IPS-NIHi11 (cell line): ENCODE measurements around the gene RBMY1F.
"Not testable (repeated sequence)": the region's sequence is repeated elsewhere in the genome, so short reads cannot be mapped to it uniquely, and the experiment has no call there.

ENCODE experiments used
- DNase-seq: peaks from one replicate; pipeline ENCODE4 v3.0.0; 2012; ENCODE audit warnings: mixed read lengths, low spot score

RBMY1F gene

DNA sequence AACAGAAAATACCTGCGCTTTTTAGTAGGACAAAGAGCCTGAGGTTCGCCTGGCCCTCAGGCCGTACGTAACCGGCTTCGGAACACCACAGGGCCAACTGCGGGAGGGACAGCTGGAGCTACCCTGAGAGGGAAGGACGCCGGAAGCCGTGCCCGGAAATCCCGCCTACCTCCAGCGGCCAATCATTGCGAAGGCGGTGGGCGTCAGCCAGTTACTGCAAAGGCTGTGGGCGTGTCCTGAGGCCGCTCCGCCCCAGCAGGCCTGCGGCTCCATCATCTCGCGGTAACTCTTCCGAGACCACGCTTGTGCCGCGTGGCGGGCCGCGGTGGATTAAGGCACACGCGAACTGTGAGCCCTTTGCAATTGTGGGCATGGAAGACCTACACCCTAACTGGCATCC is at the start of gene RBMY1F:
Gene RBMY1F (minus strand): TSS at position 101 of the 400 bp plus-strand sequence. CDS start 1,954 bp downstream, outside the sequence.
- not testable (repeated sequence) for DNase-seq

DNA sequence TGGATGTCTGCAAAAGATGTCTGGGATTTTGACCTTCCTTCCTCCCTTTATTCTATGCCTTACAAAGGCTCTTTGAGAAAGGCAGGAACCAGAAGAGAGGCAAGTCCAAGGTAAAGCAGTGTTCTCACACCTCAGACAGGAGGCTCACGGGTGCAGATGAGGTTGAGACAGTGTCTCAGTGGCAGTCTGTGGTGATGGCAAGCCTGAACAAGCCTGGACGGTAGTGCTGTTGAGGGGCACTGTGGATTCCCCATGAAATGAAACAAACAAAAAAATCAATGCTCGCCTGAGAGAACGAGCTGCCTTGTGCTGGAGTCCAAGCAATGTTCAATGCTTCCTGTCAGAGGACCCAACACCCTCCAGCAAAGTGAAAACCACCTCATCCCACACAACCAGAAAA is 31.6 kb downstream of the RBMY1F start:
- not testable (repeated sequence) for DNase-seq

DNA sequence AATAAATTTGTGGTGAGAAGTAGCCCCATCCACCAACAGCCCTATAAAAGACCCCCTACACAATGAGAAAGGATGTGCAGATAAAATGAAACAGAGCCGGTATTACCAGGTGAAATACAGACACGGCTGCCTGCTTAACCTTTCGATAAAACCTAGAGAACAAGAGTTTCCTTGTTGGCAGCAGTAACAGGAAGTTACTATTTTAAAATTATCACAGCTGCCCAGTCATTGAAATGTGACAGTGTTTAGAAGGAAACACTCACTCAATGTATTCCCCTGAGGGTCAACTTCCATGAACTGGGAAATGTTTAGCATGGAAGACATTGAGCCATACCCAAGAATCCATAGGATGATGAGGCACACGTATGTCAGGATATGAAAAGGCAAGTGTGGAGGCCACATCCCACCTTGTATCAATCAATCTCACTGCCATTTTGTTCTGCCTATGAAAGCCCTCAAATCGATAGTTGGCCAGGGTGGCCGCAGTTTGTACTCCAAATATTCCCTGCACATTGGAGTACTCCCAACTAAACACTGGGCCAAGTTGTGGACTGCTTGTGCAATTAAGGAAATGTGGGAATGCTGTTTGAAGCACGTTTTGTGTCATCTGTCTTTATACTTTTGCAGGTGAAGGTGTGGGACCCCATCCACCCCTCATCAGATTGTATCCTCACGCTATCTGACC is 41.6 kb downstream of the RBMY1F start:
- not testable (repeated sequence) for DNase-seq

DNA sequence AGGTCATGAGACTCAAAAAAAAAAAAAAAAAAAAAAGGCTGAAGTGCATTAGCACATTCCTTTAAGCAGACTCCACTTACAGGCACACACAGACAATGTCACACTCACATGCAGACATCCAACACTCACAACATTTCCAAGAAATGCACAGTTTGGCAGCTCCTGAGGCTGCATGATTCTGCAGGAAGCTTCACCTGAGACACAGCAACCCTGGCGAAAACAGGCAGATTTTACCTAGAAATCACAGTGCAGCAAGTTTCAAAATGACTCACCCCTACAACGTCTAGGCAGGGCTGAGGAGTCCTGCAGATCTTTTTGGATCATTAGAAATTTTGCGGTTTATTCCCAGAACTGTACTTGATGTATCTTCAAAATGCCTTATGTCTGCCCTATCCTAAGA is 48.0 kb downstream of the RBMY1F start:
- DNase-seq: not testable (repeated sequence)

DNA sequence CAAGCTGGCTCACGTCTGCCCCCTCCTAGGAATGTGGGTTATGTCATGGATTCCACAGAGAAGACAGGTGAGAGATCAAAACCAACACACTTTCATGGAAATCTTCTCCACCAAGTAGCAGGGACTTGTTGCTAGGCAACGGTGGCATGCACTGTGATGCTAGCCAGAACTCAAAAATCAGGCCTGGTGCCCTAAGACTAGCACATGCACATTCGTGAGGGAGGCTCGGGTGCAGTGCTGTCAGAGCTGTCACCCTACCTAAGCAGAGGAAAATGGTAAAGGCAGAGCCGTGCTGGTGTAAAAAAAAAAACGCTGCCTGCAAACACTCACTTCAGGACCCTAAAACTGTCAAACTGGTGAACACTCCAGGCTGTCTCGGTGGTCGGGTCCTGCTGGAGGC is 52.2 kb downstream of the RBMY1F start:
- not testable (repeated sequence) for DNase-seq
